ENCODE data around the gene OGN.

DNA sequence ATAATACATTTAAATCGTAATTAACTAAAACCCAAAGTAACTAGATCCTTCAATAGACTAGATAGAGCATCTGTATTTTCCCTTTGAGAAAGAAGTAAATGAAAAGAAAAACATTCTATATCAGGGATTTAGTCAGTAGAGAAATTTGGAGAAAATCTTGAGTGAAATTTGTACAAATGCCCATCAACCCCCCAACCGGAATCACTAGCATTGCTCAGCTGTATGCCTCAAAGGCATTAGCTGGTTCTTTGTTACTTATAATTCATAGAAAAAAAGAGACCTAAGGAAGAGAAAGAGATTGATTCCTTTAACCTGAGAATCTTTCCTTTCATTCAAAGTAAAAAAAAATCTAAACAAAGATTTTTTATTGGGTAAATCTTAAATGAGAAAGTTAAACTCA, 19.2 kb upstream of the OGN start:
- TF ChIP-seq TP53 (CRISPR knock-in tag; IDR thresholded peaks at IDR 0.05) = no peak
- TF ChIP-seq POLR2A (IDR thresholded peaks at IDR 0.05; ENCODE audit: low read length) = no peak
- TF ChIP-seq SMC3 (IDR thresholded peaks at IDR 0.05) = no peak
- TF ChIP-seq MAZ (IDR thresholded peaks at IDR 0.05; ENCODE audit: borderline replicate concordance, low read depth, low read length) = no peak
- no peak for TF ChIP-seq EP300 (IDR thresholded peaks at IDR 0.05)
- TF ChIP-seq, protein P1, sequence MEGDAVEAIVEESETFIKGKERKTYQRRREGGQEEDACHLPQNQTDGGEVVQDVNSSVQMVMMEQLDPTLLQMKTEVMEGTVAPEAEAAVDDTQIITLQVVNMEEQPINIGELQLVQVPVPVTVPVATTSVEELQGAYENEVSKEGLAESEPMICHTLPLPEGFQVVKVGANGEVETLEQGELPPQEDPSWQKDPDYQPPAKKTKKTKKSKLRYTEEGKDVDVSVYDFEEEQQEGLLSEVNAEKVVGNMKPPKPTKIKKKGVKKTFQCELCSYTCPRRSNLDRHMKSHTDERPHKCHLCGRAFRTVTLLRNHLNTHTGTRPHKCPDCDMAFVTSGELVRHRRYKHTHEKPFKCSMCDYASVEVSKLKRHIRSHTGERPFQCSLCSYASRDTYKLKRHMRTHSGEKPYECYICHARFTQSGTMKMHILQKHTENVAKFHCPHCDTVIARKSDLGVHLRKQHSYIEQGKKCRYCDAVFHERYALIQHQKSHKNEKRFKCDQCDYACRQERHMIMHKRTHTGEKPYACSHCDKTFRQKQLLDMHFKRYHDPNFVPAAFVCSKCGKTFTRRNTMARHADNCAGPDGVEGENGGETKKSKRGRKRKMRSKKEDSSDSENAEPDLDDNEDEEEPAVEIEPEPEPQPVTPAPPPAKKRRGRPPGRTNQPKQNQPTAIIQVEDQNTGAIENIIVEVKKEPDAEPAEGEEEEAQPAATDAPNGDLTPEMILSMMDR (IDR thresholded peaks at IDR 0.05) = no peak
- TF ChIP-seq CEBPB (IDR thresholded peaks at IDR 0.05) = no peak
- TF ChIP-seq, protein P2, sequence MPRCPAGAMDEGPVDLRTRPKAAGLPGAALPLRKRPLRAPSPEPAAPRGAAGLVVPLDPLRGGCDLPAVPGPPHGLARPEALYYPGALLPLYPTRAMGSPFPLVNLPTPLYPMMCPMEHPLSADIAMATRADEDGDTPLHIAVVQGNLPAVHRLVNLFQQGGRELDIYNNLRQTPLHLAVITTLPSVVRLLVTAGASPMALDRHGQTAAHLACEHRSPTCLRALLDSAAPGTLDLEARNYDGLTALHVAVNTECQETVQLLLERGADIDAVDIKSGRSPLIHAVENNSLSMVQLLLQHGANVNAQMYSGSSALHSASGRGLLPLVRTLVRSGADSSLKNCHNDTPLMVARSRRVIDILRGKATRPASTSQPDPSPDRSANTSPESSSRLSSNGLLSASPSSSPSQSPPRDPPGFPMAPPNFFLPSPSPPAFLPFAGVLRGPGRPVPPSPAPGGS (IDR thresholded peaks at IDR 0.05) = no peak
- TF ChIP-seq RCOR1 (IDR thresholded peaks at IDR 0.05; ENCODE audit: low read depth, low read length) = no peak
- TF ChIP-seq, protein P3, sequence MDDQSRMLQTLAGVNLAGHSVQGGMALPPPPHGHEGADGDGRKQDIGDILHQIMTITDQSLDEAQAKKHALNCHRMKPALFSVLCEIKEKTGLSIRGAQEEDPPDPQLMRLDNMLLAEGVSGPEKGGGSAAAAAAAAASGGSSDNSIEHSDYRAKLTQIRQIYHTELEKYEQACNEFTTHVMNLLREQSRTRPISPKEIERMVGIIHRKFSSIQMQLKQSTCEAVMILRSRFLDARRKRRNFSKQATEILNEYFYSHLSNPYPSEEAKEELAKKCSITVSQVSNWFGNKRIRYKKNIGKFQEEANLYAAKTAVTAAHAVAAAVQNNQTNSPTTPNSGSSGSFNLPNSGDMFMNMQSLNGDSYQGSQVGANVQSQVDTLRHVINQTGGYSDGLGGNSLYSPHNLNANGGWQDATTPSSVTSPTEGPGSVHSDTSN (IDR thresholded peaks at IDR 0.05) = no peak
- no peak for TF ChIP-seq FOSB (CRISPR knock-in tag; IDR thresholded peaks at IDR 0.05)
- TF ChIP-seq, protein P4, sequence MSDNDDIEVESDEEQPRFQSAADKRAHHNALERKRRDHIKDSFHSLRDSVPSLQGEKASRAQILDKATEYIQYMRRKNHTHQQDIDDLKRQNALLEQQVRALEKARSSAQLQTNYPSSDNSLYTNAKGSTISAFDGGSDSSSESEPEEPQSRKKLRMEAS (IDR thresholded peaks at IDR 0.05) = no peak
- TF ChIP-seq NPAS2 (CRISPR knock-in tag; IDR thresholded peaks at IDR 0.05; ENCODE audit: borderline replicate concordance) = no peak
- no peak for TF ChIP-seq NFE2L2 (conservative IDR thresholded peaks at IDR 0.05; ENCODE audit: low read length)

All from A549 (cell line).